ENCODE data around the gene C5orf15. TPM values are rescaled to one million over a fixed set of nuclear protein-coding genes. Genes with fewer than 3 reads are reported as not detected.

Gene C5orf15
- total and polyA plus RNA-seq, 2 experiments from 2014 or later: 37.7 to 61.4 TPM

GRCh38 chr5:134006115-134006514 is 37.7 kb upstream of the C5orf15 start:
- H4K20me1 ChIP-seq (replicated peaks; ENCODE audit: insufficient read depth): peaks cover 23% of the 10 kb centered on the region
- Mint-ChIP-seq H3K36me3 (ENCODE audit: low read depth) (peaks cover 10% of the 10 kb centered on the region), H3K9me3 (no peaks in the 10 kb centered on the region), H3K27ac (no peak overlapping the region), H3K27me3 (ENCODE audit: insufficient read depth, low read depth, poor library complexity) (peaks cover 17% of the 10 kb centered on the region), H3K4me1 (peaks cover 36% of the 10 kb centered on the region), H3K4me3 (peak overlapping the region; percentile 91)
- TF ChIP-seq, protein P1, sequence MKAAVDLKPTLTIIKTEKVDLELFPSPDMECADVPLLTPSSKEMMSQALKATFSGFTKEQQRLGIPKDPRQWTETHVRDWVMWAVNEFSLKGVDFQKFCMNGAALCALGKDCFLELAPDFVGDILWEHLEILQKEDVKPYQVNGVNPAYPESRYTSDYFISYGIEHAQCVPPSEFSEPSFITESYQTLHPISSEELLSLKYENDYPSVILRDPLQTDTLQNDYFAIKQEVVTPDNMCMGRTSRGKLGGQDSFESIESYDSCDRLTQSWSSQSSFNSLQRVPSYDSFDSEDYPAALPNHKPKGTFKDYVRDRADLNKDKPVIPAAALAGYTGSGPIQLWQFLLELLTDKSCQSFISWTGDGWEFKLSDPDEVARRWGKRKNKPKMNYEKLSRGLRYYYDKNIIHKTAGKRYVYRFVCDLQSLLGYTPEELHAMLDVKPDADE (IDR thresholded peaks at IDR 0.05): no peak
- no peak for TF ChIP-seq NANOG (IDR thresholded peaks at IDR 0.05; ENCODE audit: borderline replicate concordance)
- TF ChIP-seq POLR2AphosphoS5 (IDR thresholded peaks at IDR 0.05; ENCODE audit: low read depth): no peak; the same call in 1 of the 2 replicates
- TF ChIP-seq STAT1 (IDR thresholded peaks at IDR 0.05; ENCODE audit: unreplicated experiment): no peak
- no peak for TF ChIP-seq CREB1 (CRISPR knock-in tag; IDR thresholded peaks at IDR 0.05; ENCODE audit: low read depth)
- no peak for TF ChIP-seq ZNF114 (CRISPR knock-in tag; IDR thresholded peaks at IDR 0.05)
- TF ChIP-seq REST (IDR thresholded peaks at IDR 0.05; ENCODE audit: unreplicated experiment): no peak
- no peak for TF ChIP-seq EZH2 (IDR thresholded peaks at IDR 0.05; ENCODE audit: low read depth, unreplicated experiment)
- no peak for TF ChIP-seq JUNB (IDR thresholded peaks at IDR 0.05; ENCODE audit: unreplicated experiment)
- no peak for TF ChIP-seq EZH2phosphoT487 (IDR thresholded peaks at IDR 0.05; ENCODE audit: unreplicated experiment)
- no peak for TF ChIP-seq ZNF462 (CRISPR knock-in tag; IDR thresholded peaks at IDR 0.05)
- TF ChIP-seq ZNF331 (CRISPR knock-in tag; IDR thresholded peaks at IDR 0.05; ENCODE audit: low read depth): no peak
- H3K27ac ChIP-seq (ENCODE audit: low read depth): no peak overlapping the region
- peaks cover 31% of the 10 kb centered on the region for H3K79me2 ChIP-seq (replicated peaks; ENCODE audit: insufficient read depth)
- DNase-seq (ENCODE audit: low spot score) (peak; percentile 63), ATAC-seq (peak; percentile 2)
- peak overlapping the region; percentile 93 for H3K4me2 ChIP-seq
- peaks cover 8% of the 10 kb centered on the region for H3F3A ChIP-seq (replicated peaks; ENCODE audit: low read depth)
- peak overlapping the region; percentile 93 for H3K4me3 ChIP-seq
- peak overlapping the region; percentile 90 for H2AFZ ChIP-seq
- peaks cover 31% of the 10 kb centered on the region for H3K4me1 ChIP-seq (ENCODE audit: insufficient read depth)
- no peaks in the 10 kb centered on the region for H3K9me2 ChIP-seq (ENCODE audit: insufficient read depth)
- H3K36me3 ChIP-seq (ENCODE audit: insufficient read depth): peaks cover 5% of the 10 kb centered on the region; the same call in 1 of the 2 replicates
- no peaks in the 10 kb centered on the region for H3K27me3 ChIP-seq (ENCODE audit: insufficient read depth)
